Fibroblast of lung (primary cell): ENCODE results near the gene NUBPL.

Experiments used
- EZH2 ChIP-seq: IDR thresholded peaks from 2 replicates; pipeline ENCODE4 v1.5.1; 2012; ENCODE audit warnings: low read length, control low read depth, mild to moderate bottlenecking; ENCODE audit errors: missing control alignments
- TF ChIP-seq, protein P1 (sequence below), 2 donors: IDR thresholded peaks in 1 of 2; conservative IDR thresholded peaks in 1 of 2; 1 replicate in 1 of 2; 2 replicates in 1 of 2; pipeline ENCODE4 v1.5.1; 2011 to 2012; ENCODE audit warnings: low read length in 2 of 2, control low read depth in 1 of 2, inconsistent platforms in 1 of 2, low read depth in 1 of 2, mild to moderate bottlenecking in 1 of 2

DNA sequence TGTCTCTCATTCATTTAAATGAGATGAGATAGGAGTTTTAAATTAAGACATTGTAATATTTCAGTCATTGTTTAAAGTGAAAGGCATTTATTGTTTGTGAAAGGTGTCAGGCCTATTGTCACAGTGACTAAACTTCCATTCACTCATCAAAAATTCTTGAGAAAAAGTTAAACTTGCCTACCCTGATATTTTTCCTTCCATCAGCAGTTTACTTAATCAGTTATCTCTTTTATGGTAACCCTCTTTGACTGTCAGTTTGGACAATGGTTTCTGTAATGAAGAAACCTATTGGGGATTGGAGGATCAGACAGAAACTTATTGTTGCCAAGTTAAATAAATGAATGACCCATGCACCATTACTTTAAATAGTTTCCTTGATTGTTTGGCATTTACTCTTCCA is 241.6 kb downstream of the NUBPL start:
- TF ChIP-seq, protein P1, sequence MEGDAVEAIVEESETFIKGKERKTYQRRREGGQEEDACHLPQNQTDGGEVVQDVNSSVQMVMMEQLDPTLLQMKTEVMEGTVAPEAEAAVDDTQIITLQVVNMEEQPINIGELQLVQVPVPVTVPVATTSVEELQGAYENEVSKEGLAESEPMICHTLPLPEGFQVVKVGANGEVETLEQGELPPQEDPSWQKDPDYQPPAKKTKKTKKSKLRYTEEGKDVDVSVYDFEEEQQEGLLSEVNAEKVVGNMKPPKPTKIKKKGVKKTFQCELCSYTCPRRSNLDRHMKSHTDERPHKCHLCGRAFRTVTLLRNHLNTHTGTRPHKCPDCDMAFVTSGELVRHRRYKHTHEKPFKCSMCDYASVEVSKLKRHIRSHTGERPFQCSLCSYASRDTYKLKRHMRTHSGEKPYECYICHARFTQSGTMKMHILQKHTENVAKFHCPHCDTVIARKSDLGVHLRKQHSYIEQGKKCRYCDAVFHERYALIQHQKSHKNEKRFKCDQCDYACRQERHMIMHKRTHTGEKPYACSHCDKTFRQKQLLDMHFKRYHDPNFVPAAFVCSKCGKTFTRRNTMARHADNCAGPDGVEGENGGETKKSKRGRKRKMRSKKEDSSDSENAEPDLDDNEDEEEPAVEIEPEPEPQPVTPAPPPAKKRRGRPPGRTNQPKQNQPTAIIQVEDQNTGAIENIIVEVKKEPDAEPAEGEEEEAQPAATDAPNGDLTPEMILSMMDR (conservative IDR thresholded peaks at IDR 0.05 in 1 of 2, IDR thresholded peaks at IDR 0.05 in 1 of 2; ENCODE audit: low read depth in 1 of 2, low read length in 2 of 2) = no peak
- TF ChIP-seq EZH2 = no peak
